BLaER1 treated with 17β-estradiol and CSF1 and Interleukin-3, amounts not matched to agents 10 nM and 100 nM (cell line): ENCODE results near the gene SLAMF6.

Experiments used
- H3K27ac ChIP-seq, 11 experiments: shearing (Covaris generic); formaldehyde crosslinking; 2 replicates each; pipeline ENCODE4 v1.8.1; 2022
- H3K27me3 ChIP-seq, 11 experiments: shearing (Covaris generic); formaldehyde crosslinking; 2 replicates each; pipeline ENCODE4 v1.8.1; 2022
- H3K36me3 ChIP-seq, 11 experiments: shearing (Covaris generic); formaldehyde crosslinking; 2 replicates each; pipeline ENCODE4 v1.8.1; 2022
- H3K4me1 ChIP-seq, 10 experiments: shearing (Covaris generic); formaldehyde crosslinking; 2 replicates each; pipeline ENCODE4 v1.8.1; 2022
- H3K4me2 ChIP-seq, 11 experiments: shearing (Covaris generic); formaldehyde crosslinking; 2 replicates each; pipeline ENCODE4 v1.8.1; 2022
- H3K4me3 ChIP-seq, 10 experiments: shearing (Covaris generic); formaldehyde crosslinking; 2 replicates each; pipeline ENCODE4 v1.8.1; 2022
- H3K9ac ChIP-seq, 11 experiments: shearing (Covaris generic); formaldehyde crosslinking; 2 replicates each; pipeline ENCODE4 v1.8.1; 2022
- H3K9me3 ChIP-seq, 11 experiments: shearing (Covaris generic); formaldehyde crosslinking; replicated peaks in 1 of 11; 2 replicates each; pipeline ENCODE4 v1.8.1; 2022
- H4K20me1 ChIP-seq, 11 experiments: shearing (Covaris generic); formaldehyde crosslinking; 2 replicates each; pipeline ENCODE4 v1.8.1; 2022
- Cebpa-rat ChIP-seq, 11 experiments: shearing (Covaris generic); IDR thresholded peaks; 2 replicates each; pipeline ENCODE4 v1.8.1; 2022

The SLAMF6 gene

DNA sequence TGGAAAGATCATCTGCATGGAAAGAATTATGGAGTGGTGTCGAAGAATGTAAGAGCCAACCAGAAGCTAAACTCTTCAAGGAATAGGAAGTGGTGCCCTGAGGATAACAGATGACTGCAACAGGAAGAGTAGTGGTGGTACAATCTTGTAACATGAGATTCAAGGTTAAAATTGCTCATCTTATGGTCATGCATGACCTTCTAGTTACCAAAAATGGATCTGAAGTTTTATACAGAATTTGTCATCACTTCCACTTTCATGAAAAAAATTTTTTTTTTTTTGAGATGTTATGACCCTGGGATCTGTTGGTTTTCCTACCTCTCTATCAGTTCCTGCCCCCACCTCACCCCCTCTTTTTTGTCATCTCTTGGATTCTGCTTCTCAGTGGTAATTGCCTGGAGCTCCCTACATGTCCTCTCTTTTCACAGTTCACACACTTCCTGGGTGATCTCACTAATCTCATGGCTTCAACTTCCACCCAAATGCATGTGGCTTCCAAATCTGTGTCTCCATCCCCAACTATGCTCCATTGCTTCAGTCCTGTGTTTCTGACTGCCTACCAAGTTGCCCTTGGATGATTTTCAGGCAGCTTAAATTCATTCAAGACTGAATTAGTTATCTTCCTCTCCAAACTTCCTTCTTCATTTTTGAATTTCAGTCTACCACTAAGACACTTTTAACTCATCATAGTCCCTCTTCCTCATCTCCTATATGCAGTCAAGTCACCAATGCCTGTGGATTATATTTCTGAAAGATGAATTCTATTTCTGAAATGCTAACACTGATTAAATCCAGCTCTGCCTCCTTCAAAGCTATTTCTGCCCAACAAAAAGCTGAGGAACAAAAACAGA, 48.4 kb downstream of the SLAMF6 start:
- peak overlapping the region in 2 of 10 experiments; percentile 1 to 11; a peak in 1 of 20 replicates for H3K4me3 ChIP-seq
- H3K4me1 ChIP-seq: peaks cover 24 to 32% (median 27%) of the 10 kb centered on the region in 10 experiments
- H3K9me3 ChIP-seq: peaks cover 0 to 54% (median 32%) of the 10 kb centered on the region in 11 experiments; a peak in 19 of 22 replicates
- H3K9ac ChIP-seq: peak overlapping the region in 1 of 11 experiments; percentile 19; a peak in 1 of 22 replicates
- peaks cover 0 to 11% (median 0%) of the 10 kb centered on the region in 11 experiments; a peak in 2 of 22 replicates for H3K36me3 ChIP-seq
- peak overlapping the region; percentile 34 to 79 (median 61) for H3K4me2 ChIP-seq
- TF ChIP-seq Cebpa-rat (IDR thresholded peaks at IDR 0.05): no peak
- H3K27ac ChIP-seq: peak overlapping the region; percentile 23 to 72 (median 57); a peak in 20 of 22 replicates
- H3K27me3 ChIP-seq: no peaks in the 10 kb centered on the region
- no peaks in the 10 kb centered on the region for H4K20me1 ChIP-seq

DNA sequence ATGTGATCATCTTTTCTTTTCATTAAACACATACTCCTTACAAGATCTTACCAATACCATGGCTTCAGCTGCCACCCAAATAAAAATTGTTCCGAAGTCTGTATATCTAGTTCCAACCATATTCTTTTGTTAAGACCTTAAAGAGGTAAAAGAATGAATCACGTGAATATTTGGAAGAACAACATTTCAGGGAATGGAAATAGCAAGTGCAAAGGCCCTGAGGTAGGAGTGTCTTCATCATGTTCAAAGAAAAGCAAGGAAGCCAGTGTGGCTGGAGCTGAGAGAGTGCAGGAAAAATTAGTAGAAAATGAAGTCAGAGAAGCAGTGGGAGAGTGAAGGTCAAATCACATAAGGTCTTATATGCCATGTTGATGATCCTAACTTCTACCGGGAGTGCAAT, 50.9 kb downstream of the SLAMF6 start:
- Histone ChIP-seq H3K36me3 (peaks cover 0 to 26% (median 4%) of the 10 kb centered on the region in 11 experiments; a peak in 6 of 22 replicates), H3K4me1 (peaks cover 25 to 39% (median 33%) of the 10 kb centered on the region in 10 experiments), H3K27ac (no peak overlapping the region), H3K9ac (no peak overlapping the region), H3K27me3 (no peaks in the 10 kb centered on the region), H3K4me2 (no peak overlapping the region), H4K20me1 (no peaks in the 10 kb centered on the region), H3K4me3 (no peak overlapping the region), H3K9me3 (peaks cover 0 to 57% (median 37%) of the 10 kb centered on the region in 11 experiments; a peak in 17 of 22 replicates)
- TF ChIP-seq Cebpa-rat (IDR thresholded peaks at IDR 0.05): no peak

DNA sequence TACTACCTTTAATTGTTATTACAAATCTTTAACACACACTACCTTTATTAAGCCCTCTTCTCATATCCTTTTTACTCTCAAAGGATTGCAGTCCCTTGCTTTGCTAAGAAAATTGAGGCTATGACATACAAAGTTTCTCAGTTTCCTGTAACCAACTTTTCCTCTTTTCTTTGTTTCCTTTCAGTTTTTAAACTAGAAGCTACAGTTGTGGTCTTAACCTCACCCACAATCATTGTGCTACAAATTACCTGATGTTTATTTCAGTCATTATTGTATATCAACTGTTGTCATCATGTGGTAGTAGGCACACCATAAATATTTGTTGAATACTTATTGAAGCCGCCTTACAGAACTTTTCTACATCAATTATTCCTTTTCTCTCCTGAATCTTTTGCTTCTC, 51.8 kb downstream of the SLAMF6 start:
- Histone ChIP-seq H3K4me1 (peaks cover 32 to 47% (median 41%) of the 10 kb centered on the region in 10 experiments), H3K27me3 (no peaks in the 10 kb centered on the region), H3K4me2 (peak overlapping the region in 10 of 11 experiments; percentile 4 to 41 (median 26); a peak in 12 of 22 replicates), H3K4me3 (no peak overlapping the region), H3K9ac (no peak overlapping the region), H4K20me1 (no peaks in the 10 kb centered on the region), H3K36me3 (peaks cover 0 to 26% (median 4%) of the 10 kb centered on the region in 11 experiments; a peak in 6 of 22 replicates), H3K27ac (no peak overlapping the region), H3K9me3 (peaks cover 0 to 62% (median 37%) of the 10 kb centered on the region in 11 experiments; a peak in 17 of 22 replicates)
- no peak for TF ChIP-seq Cebpa-rat (IDR thresholded peaks at IDR 0.05)

DNA sequence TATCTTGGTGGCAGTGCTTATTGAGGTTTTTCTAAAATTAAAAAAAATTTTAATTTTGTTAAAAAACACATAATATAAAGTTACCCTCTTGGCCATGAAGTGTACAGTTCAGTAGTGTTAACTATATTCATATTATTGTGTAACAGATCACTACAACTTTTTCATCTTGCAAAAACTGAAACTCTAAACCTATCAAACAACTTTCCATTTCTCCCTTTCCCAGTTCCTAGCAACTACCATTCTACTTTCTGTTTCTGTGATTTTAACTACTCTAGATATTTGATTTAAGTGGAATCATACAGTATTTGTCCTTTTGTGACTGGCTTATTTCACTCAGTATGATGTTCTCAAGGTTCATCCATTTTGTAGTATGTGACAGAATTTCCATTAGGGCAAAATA, 55.5 kb downstream of the SLAMF6 start:
- no peak for TF ChIP-seq Cebpa-rat (IDR thresholded peaks at IDR 0.05)
- H3K9ac ChIP-seq: no peak overlapping the region
- no peaks in the 10 kb centered on the region for H3K27me3 ChIP-seq
- H3K4me1 ChIP-seq: peaks cover 21 to 41% (median 29%) of the 10 kb centered on the region in 10 experiments
- H3K27ac ChIP-seq: no peak overlapping the region
- peaks cover 0 to 73% (median 58%) of the 10 kb centered on the region in 11 experiments; a peak in 18 of 22 replicates for H3K9me3 ChIP-seq
- H3K4me2 ChIP-seq: peak overlapping the region in 2 of 11 experiments; percentile 33 to 39; a peak in 3 of 22 replicates
- H4K20me1 ChIP-seq: no peaks in the 10 kb centered on the region
- H3K36me3 ChIP-seq: peaks cover 0 to 41% (median 4%) of the 10 kb centered on the region in 11 experiments; a peak in 9 of 22 replicates
- no peak overlapping the region for H3K4me3 ChIP-seq

DNA sequence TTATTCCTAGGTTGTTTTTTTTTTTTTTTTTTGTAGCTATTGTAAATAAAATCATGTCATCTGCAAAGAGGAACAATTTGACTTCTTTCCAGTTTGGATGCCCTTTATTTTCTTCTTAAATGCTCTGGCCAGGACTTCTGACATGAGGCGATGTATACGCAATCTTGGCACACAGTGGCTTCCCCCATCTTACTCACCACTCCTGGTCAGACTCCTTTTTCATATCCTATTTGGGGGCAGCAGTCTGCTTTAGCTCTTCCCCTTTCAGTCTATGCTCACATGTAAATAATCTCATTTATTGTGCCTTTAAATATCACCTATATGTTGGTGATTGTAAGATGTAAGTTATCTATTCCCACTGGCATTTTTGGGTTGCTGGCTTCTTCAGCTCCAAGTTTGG, 56.1 kb downstream of the SLAMF6 start:
- peaks cover 0 to 40% (median 4%) of the 10 kb centered on the region in 11 experiments; a peak in 9 of 22 replicates for H3K36me3 ChIP-seq
- H4K20me1 ChIP-seq: no peaks in the 10 kb centered on the region
- H3K9me3 ChIP-seq: peaks cover 0 to 73% (median 52%) of the 10 kb centered on the region in 11 experiments; a peak in 18 of 22 replicates
- no peaks in the 10 kb centered on the region for H3K27me3 ChIP-seq
- H3K4me1 ChIP-seq: peaks cover 21 to 41% (median 29%) of the 10 kb centered on the region in 10 experiments
- no peak overlapping the region for H3K9ac ChIP-seq
- H3K4me2 ChIP-seq: peak overlapping the region; percentile 5 to 50 (median 33); a peak in 14 of 22 replicates
- TF ChIP-seq Cebpa-rat (IDR thresholded peaks at IDR 0.05): no peak
- H3K27ac ChIP-seq: no peak overlapping the region
- no peak overlapping the region for H3K4me3 ChIP-seq

DNA sequence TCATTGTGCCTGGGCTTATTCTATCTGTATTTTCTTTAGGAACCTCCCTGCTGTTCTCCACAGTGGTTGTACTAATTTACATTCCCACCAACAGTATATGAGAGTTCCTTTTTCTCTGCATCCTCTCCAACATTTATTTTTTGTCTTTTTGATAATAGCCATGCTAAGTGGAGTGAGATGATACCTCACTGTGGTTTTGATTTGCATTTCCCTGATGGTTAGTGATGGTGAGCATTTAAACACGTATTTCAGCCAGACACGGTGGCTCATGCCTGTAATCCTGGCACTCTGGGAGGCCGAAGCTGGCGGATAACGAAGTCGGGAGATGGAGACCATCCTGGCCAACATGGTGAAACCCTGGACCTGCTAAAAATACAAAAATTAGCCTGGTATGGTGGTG, 57.9 kb downstream of the SLAMF6 start:
- H3K9ac ChIP-seq: no peak overlapping the region
- peaks cover 24 to 40% (median 30%) of the 10 kb centered on the region in 10 experiments for H3K4me1 ChIP-seq
- no peak overlapping the region for H3K4me3 ChIP-seq
- H3K9me3 ChIP-seq: peaks cover 0 to 61% (median 43%) of the 10 kb centered on the region in 11 experiments; a peak in 18 of 22 replicates
- H4K20me1 ChIP-seq: no peaks in the 10 kb centered on the region
- H3K36me3 ChIP-seq: peaks cover 0 to 42% (median 4%) of the 10 kb centered on the region in 11 experiments; a peak in 9 of 22 replicates
- peak overlapping the region in 3 of 11 experiments; percentile 9 to 73 (median 21); a peak in 6 of 22 replicates for H3K4me2 ChIP-seq
- no peaks in the 10 kb centered on the region for H3K27me3 ChIP-seq
- TF ChIP-seq Cebpa-rat (IDR thresholded peaks at IDR 0.05): no peak
- no peak overlapping the region for H3K27ac ChIP-seq

DNA sequence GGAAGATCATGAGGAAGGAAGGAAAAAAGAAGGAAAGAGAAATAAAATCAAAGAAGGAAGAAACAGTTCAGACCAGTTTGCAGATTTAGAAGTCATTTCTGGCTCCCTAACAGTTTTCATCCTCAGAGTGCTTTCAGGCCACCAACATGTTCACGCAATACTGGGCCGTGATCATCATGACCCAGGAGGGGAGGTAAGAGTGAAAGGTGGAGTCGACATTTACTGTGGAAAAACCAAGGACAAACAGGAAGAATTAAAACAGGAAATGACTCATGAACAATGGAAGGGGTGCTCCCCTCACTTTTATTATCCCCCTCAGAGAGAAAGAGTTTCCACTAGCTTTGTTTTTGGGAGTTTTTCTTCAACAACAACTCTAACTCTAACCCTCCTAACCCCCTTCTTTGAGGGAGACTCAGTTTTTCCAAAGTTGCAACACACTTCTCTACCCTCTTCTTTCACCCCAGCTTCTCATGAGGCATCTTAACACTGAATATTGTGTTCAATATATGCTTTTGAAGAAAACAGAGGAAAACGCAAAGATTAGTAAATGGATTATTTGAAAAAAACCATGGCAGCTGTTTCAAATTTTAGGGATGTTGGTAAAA, 62.3 kb downstream of the SLAMF6 start:
- TF ChIP-seq Cebpa-rat (IDR thresholded peaks at IDR 0.05): no peak
- peaks cover 28 to 53% (median 44%) of the 10 kb centered on the region in 10 experiments for H3K4me1 ChIP-seq
- H3K27me3 ChIP-seq: no peaks in the 10 kb centered on the region
- H3K27ac ChIP-seq: peak overlapping the region; percentile 53 to 71 (median 65); a peak in 19 of 22 replicates
- peaks cover 0 to 18% (median 3%) of the 10 kb centered on the region in 11 experiments; a peak in 6 of 22 replicates for H3K36me3 ChIP-seq
- peak overlapping the region; percentile 71 to 88 (median 79) for H3K4me2 ChIP-seq
- H4K20me1 ChIP-seq: no peaks in the 10 kb centered on the region
- peak overlapping the region in 9 of 10 experiments; percentile 5 to 46 (median 26); a peak in 10 of 20 replicates for H3K4me3 ChIP-seq
- peak overlapping the region; percentile 43 to 65 (median 56); a peak in 19 of 22 replicates for H3K9ac ChIP-seq
- H3K9me3 ChIP-seq: peaks cover 0 to 31% (median 13%) of the 10 kb centered on the region in 11 experiments; a peak in 18 of 22 replicates

DNA sequence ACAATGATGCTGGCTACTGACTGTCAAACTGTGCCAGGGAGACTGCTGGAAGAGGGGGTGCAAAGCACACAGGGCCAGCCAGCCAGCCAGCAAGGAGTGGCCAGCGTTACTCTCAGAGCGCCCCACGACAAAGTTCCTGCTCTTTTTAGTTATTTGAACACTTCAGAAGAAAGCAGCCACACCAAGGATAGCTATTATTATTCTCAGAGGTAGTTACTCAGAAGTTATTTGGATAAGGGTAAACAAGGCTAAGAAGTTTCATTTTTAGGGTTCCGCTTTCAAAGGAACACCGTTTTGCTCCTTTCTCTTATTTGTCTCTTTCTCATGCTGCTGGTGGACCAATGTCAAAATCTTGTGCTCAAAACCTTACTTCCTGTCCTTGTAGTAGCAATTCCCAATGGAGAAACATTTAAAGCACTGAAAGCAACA, 62.8 kb downstream of the SLAMF6 start:
- Histone ChIP-seq H3K4me1 (peaks cover 28 to 51% (median 44%) of the 10 kb centered on the region in 10 experiments), H3K9me3 (peaks cover 0 to 26% (median 7%) of the 10 kb centered on the region in 11 experiments; a peak in 18 of 22 replicates), H3K27ac (peak overlapping the region; percentile 53 to 71 (median 65); a peak in 19 of 22 replicates), H3K4me3 (peak overlapping the region in 9 of 10 experiments; percentile 5 to 46 (median 26); a peak in 11 of 20 replicates), H3K36me3 (peaks cover 0 to 13% (median under 1%) of the 10 kb centered on the region in 11 experiments; a peak in 6 of 22 replicates), H4K20me1 (no peaks in the 10 kb centered on the region), H3K9ac (peak overlapping the region; percentile 43 to 65 (median 56); a peak in 19 of 22 replicates), H3K27me3 (no peaks in the 10 kb centered on the region), H3K4me2 (peak overlapping the region; percentile 71 to 88 (median 79))
- TF ChIP-seq Cebpa-rat (IDR thresholded peaks at IDR 0.05): no peak
